ENCODE measurements around the gene SURF2.

SURF2 gene

GRCh38 chr9:133345596-133345995 lies 10.8 kb upstream of the SURF2 start:
- Histone ChIP-seq H3K36me3 (ENCODE audit: insufficient read depth, low read length) (peaks cover 39% of the 10 kb centered on the region; the same call in 1 of the 2 replicates), H3F3A (ENCODE audit: low read depth) (no peaks in the 10 kb centered on the region), H3K9me2 (replicated peaks; ENCODE audit: low read depth, low read length) (no peaks in the 10 kb centered on the region)

GRCh38 chr9:133346021-133346785 lies 10.1 kb upstream of the SURF2 start:
- H3K27me3 ChIP-seq (ENCODE audit: insufficient read depth, low read length, poor library complexity, severe bottlenecking), result peaks cover 8% of the 10 kb centered on the region
- peaks cover 45% of the 10 kb centered on the region for H4K20me1 ChIP-seq (ENCODE audit: insufficient read depth, low read length, poor library complexity, severe bottlenecking)
- peaks cover 39% of the 10 kb centered on the region; the same call in 1 of the 2 replicates for H3K36me3 ChIP-seq (ENCODE audit: insufficient read depth, low read length)
- H3K9ac ChIP-seq (ENCODE audit: low read depth, low read length, poor library complexity, severe bottlenecking), result peak overlapping the region; percentile 100
- H2AFZ ChIP-seq (ENCODE audit: low read length), result no peak overlapping the region
- H3K4me3 ChIP-seq (ENCODE audit: low read length, poor library complexity, severe bottlenecking), result peak overlapping the region; percentile 97
- H3K9me2 ChIP-seq (replicated peaks; ENCODE audit: low read depth, low read length), result no peaks in the 10 kb centered on the region
- peaks cover 60% of the 10 kb centered on the region for H3K79me2 ChIP-seq (ENCODE audit: insufficient read depth, low read length)
- H3K9me3 ChIP-seq (ENCODE audit: insufficient read depth, low read depth, low read length), result no peaks in the 10 kb centered on the region
- H3F3A ChIP-seq (ENCODE audit: low read depth), result peaks cover 4% of the 10 kb centered on the region; the same call in 1 of the 2 replicates
- H3K4me2 ChIP-seq (ENCODE audit: low read depth, low read length, poor library complexity, severe bottlenecking), result peak overlapping the region; percentile 83
- TF ChIP-seq CTCF (conservative IDR thresholded peaks at IDR 0.05; ENCODE audit: low read length), result no peak
- TF ChIP-seq EZH2phosphoT487 (IDR thresholded peaks at IDR 0.05; ENCODE audit: borderline replicate concordance), result no peak
- H3K4me1 ChIP-seq (ENCODE audit: insufficient read depth, low read length, poor library complexity, severe bottlenecking), result peaks cover 32% of the 10 kb centered on the region

More at GRCh38 chr9:133345596-133345995, 10.8 kb upstream of the SURF2 start:
- Histone ChIP-seq H3K27me3 (ENCODE audit: insufficient read depth, low read length, poor library complexity, severe bottlenecking) (peaks cover 8% of the 10 kb centered on the region), H3K79me2 (ENCODE audit: insufficient read depth, low read length) (peaks cover 54% of the 10 kb centered on the region), H3K4me1 (ENCODE audit: insufficient read depth, low read length, poor library complexity, severe bottlenecking) (peaks cover 34% of the 10 kb centered on the region), H4K20me1 (ENCODE audit: insufficient read depth, low read length, poor library complexity, severe bottlenecking) (peaks cover 38% of the 10 kb centered on the region), H3K9ac (ENCODE audit: low read depth, low read length, poor library complexity, severe bottlenecking) (peak overlapping the region; percentile 16), H2AFZ (ENCODE audit: low read length) (no peak overlapping the region), H3K9me3 (ENCODE audit: insufficient read depth, low read depth, low read length) (no peaks in the 10 kb centered on the region), H3K4me2 (ENCODE audit: low read depth, low read length, poor library complexity, severe bottlenecking) (peak overlapping the region; percentile 83), H3K4me3 (ENCODE audit: low read length, poor library complexity, severe bottlenecking) (peak overlapping the region; percentile 97)
- no peak for TF ChIP-seq EZH2phosphoT487 (IDR thresholded peaks at IDR 0.05; ENCODE audit: borderline replicate concordance)
- TF ChIP-seq CTCF (conservative IDR thresholded peaks at IDR 0.05; ENCODE audit: low read length), result no peak

- Histone ChIP-seq H3K4me1 (ENCODE audit: insufficient read depth, low read length, poor library complexity, severe bottlenecking) (peaks cover 32% of the 10 kb centered on the region), H3F3A (ENCODE audit: low read depth) (peaks cover 11% of the 10 kb centered on the region; the same call in 1 of the 2 replicates), H3K9ac (ENCODE audit: low read depth, low read length, poor library complexity, severe bottlenecking) (peak overlapping the region; percentile 100), H3K4me3 (ENCODE audit: low read length, poor library complexity, severe bottlenecking) (peak overlapping the region; percentile 97), H3K9me2 (replicated peaks; ENCODE audit: low read depth, low read length) (no peaks in the 10 kb centered on the region), H4K20me1 (ENCODE audit: insufficient read depth, low read length, poor library complexity, severe bottlenecking) (peaks cover 57% of the 10 kb centered on the region), H3K36me3 (ENCODE audit: insufficient read depth, low read length) (peaks cover 50% of the 10 kb centered on the region), H3K9me3 (ENCODE audit: insufficient read depth, low read depth, low read length) (no peaks in the 10 kb centered on the region), H3K4me2 (ENCODE audit: low read depth, low read length, poor library complexity, severe bottlenecking) (peak overlapping the region; percentile 83), H2AFZ (ENCODE audit: low read length) (peak overlapping the region; percentile 74; the same call in 1 of the 2 replicates), H3K79me2 (ENCODE audit: insufficient read depth, low read length) (peaks cover 67% of the 10 kb centered on the region), H3K27me3 (ENCODE audit: insufficient read depth, low read length, poor library complexity, severe bottlenecking) (peaks cover 8% of the 10 kb centered on the region)
- TF ChIP-seq CTCF (conservative IDR thresholded peaks at IDR 0.05; ENCODE audit: low read length), result 0 out of 2 replicates have a peak, but pooled peaks have one; percentile 11
- TF ChIP-seq EZH2phosphoT487 (IDR thresholded peaks at IDR 0.05; ENCODE audit: borderline replicate concordance), result no peak
Measured at GRCh38 chr9:133347515-133347984, 8.8 kb upstream of the SURF2 start.

Data from Loucy (cell line).